ENCODE measurements around the gene NAPEPLD. TPM values are rescaled to one million over a fixed set of nuclear protein-coding genes. Genes with fewer than 3 reads are reported as not detected.

The NAPEPLD gene
- total and polyA plus RNA-seq, 7 donors, result 11.0 to 26.8 (median 12.2) TPM

- intact Hi-C loops (cut with DNase I), result no loop called here
- TF ChIP-seq POLR2AphosphoS5 (IDR thresholded peaks at IDR 0.05) (no peak), EP300 (IDR thresholded peaks at IDR 0.05) (no peak), CTCF (IDR thresholded peaks at IDR 0.05) (no peak), POLR2A (IDR thresholded peaks at IDR 0.05) (no peak)
These were observed 19.0 kb downstream of the NAPEPLD start for GRCh38 chr7:103129702-103130549.

GRCh38 chr7:103127006-103127405 lies 21.9 kb downstream of the NAPEPLD start:
- Histone ChIP-seq H3K4me1 (no peaks in the 10 kb centered on the region), H3K9me3 (no peaks in the 10 kb centered on the region), H3K27ac (no peak overlapping the region), H3K36me3 (peaks cover 0 to 30% (median 0%) of the 10 kb centered on the region in 4 donors), H3K4me3 (no peak overlapping the region), H3K27me3 (no peaks in the 10 kb centered on the region)
- no peak for DNase-seq
- 73 to 86% methylated on average over 2 of the region's 2 CpGs for WGBS, 2 donors
- TF ChIP-seq POLR2A (IDR thresholded peaks at IDR 0.05) (no peak), CTCF (IDR thresholded peaks at IDR 0.05) (no peak), POLR2AphosphoS5 (IDR thresholded peaks at IDR 0.05) (no peak), EP300 (IDR thresholded peaks at IDR 0.05) (no peak)
- intact Hi-C loops (cut with DNase I), result no loop called here

More at GRCh38 chr7:103129702-103130549, 19.0 kb downstream of the NAPEPLD start:
- Histone ChIP-seq H3K4me3 (no peak overlapping the region), H3K27me3 (no peaks in the 10 kb centered on the region), H3K9me3 (no peaks in the 10 kb centered on the region), H3K4me1 (peaks cover 0 to 5% (median 0%) of the 10 kb centered on the region in 4 donors), H3K27ac (no peak overlapping the region), H3K36me3 (peaks cover 0 to 19% (median 0%) of the 10 kb centered on the region in 4 donors)
- 11 to 51% methylated on average over 6 of the region's 6 CpGs for WGBS, 2 donors
- DNase-seq, result no peak

GRCh38 chr7:103124429-103124979 lies 24.4 kb downstream of the NAPEPLD start:
- Histone ChIP-seq H3K27me3 (no peaks in the 10 kb centered on the region), H3K9me3 (no peaks in the 10 kb centered on the region), H3K4me3 (no peak overlapping the region), H3K27ac (no peak overlapping the region), H3K4me1 (no peaks in the 10 kb centered on the region), H3K36me3 (peaks cover 0 to 52% (median 0%) of the 10 kb centered on the region in 4 donors)
- DNase-seq, result no peak
- TF ChIP-seq CTCF (IDR thresholded peaks at IDR 0.05) (no peak), POLR2A (IDR thresholded peaks at IDR 0.05) (no peak), POLR2AphosphoS5 (IDR thresholded peaks at IDR 0.05) (no peak), EP300 (IDR thresholded peaks at IDR 0.05) (no peak)
- intact Hi-C loops (cut with DNase I), result no loop called here
- WGBS, 2 donors, result 25 to 76% methylated on average over 6 of the region's 6 CpGs

- DNase-seq, result no peak
- Histone ChIP-seq H3K4me1 (no peaks in the 10 kb centered on the region), H3K4me3 (no peak overlapping the region), H3K9me3 (no peaks in the 10 kb centered on the region), H3K36me3 (peaks cover 0 to 62% (median 0%) of the 10 kb centered on the region in 4 donors), H3K27me3 (no peaks in the 10 kb centered on the region), H3K27ac (no peak overlapping the region)
- TF ChIP-seq POLR2AphosphoS5 (IDR thresholded peaks at IDR 0.05) (no peak), EP300 (IDR thresholded peaks at IDR 0.05) (no peak), CTCF (IDR thresholded peaks at IDR 0.05) (no peak), POLR2A (IDR thresholded peaks at IDR 0.05) (no peak)
- WGBS, 2 donors, result 37 to 61% methylated on average over 3 of the region's 3 CpGs
- intact Hi-C loops (cut with DNase I), result no loop called here
These were observed 25.4 kb downstream of the NAPEPLD start for GRCh38 chr7:103123529-103123928.

Data from sigmoid colon (tissue), 7 donors.